22Rv1 (cell line): ENCODE measurements around the gene MORN1.

Experiments
- ZFX ChIP-seq: fragments of 450-650 bp; IDR thresholded peaks from 2 replicates; pipeline ENCODE4 v1.6.1; 2017; ENCODE audit warnings: antibody characterized with exemption, borderline replicate concordance
- TF ChIP-seq, protein P1 (sequence below): fragments of 450-650 bp; IDR thresholded peaks from 2 replicates; pipeline ENCODE4 v1.5.1; 2017; ENCODE audit warnings: mild to moderate bottlenecking

GRCh38 chr1:2391931-2392509 lies 666 bp upstream of the MORN1 start:
- TF ChIP-seq, protein P1, sequence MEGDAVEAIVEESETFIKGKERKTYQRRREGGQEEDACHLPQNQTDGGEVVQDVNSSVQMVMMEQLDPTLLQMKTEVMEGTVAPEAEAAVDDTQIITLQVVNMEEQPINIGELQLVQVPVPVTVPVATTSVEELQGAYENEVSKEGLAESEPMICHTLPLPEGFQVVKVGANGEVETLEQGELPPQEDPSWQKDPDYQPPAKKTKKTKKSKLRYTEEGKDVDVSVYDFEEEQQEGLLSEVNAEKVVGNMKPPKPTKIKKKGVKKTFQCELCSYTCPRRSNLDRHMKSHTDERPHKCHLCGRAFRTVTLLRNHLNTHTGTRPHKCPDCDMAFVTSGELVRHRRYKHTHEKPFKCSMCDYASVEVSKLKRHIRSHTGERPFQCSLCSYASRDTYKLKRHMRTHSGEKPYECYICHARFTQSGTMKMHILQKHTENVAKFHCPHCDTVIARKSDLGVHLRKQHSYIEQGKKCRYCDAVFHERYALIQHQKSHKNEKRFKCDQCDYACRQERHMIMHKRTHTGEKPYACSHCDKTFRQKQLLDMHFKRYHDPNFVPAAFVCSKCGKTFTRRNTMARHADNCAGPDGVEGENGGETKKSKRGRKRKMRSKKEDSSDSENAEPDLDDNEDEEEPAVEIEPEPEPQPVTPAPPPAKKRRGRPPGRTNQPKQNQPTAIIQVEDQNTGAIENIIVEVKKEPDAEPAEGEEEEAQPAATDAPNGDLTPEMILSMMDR = no peak
- TF ChIP-seq ZFX = no peak
